Measurements from ENCODE around the gene SLCO1A2.
"Not testable (repeated sequence)": the region's sequence is repeated elsewhere in the genome, so short reads cannot be mapped to it uniquely, and the experiment has no call there.

The SLCO1A2 gene

GRCh38 chr12:21334771-21335325 lies at the start of gene SLCO1A2:
Gene SLCO1A2 (minus strand): TSS chr12:21334917. CDS start chr12:21334647, 270 bp downstream.
- DNase-seq (ENCODE audit: low read depth in 2 of 2): no peak

- no peak for DNase-seq (ENCODE audit: low read depth in 2 of 2)
These were observed 49.5 kb upstream of the SLCO1A2 start for GRCh38 chr12:21384261-21384660.

- DNase-seq (ENCODE audit: low read depth in 2 of 2): not testable (repeated sequence)
These were observed 46.6 kb upstream of the SLCO1A2 start for GRCh38 chr12:21381320-21381719.

GRCh38 chr12:21379218-21379617 lies 44.5 kb upstream of the SLCO1A2 start:
- no peak for DNase-seq (ENCODE audit: low read depth in 2 of 2)

- DNase-seq (ENCODE audit: low read depth in 2 of 2): no peak
These were observed 37.9 kb upstream of the SLCO1A2 start, which contains the start of gene IAPP for GRCh38 chr12:21372602-21373001. Gene IAPP (plus strand): TSS chr12:21372902. CDS start chr12:21373352, 450 bp downstream.

GRCh38 chr12:21370845-21371449 lies 36.2 kb upstream of the SLCO1A2 start:
- DNase-seq (ENCODE audit: low read depth in 2 of 2): no peak

GRCh38 chr12:21369141-21369980 lies 34.6 kb upstream of the SLCO1A2 start:
- no peak for DNase-seq (ENCODE audit: low read depth in 2 of 2)

- not testable (repeated sequence) for DNase-seq (ENCODE audit: low read depth in 2 of 2)
These were observed 25.9 kb upstream of the SLCO1A2 start for GRCh38 chr12:21360632-21361031.

GRCh38 chr12:21354641-21355040 lies 19.9 kb upstream of the SLCO1A2 start:
- no peak for DNase-seq (ENCODE audit: low read depth in 2 of 2)

GRCh38 chr12:21353948-21354347 lies 19.2 kb upstream of the SLCO1A2 start:
- DNase-seq (ENCODE audit: low read depth in 2 of 2): no peak

GRCh38 chr12:21353487-21353886 lies 18.8 kb upstream of the SLCO1A2 start:
- DNase-seq (ENCODE audit: low read depth in 2 of 2): no peak

- no peak for DNase-seq (ENCODE audit: low read depth in 2 of 2)
These were observed 16.3 kb upstream of the SLCO1A2 start for GRCh38 chr12:21350975-21351374.

GRCh38 chr12:21346542-21347205 lies 12.0 kb upstream of the SLCO1A2 start:
- DNase-seq (ENCODE audit: low read depth in 2 of 2): no peak

GRCh38 chr12:21343636-21344035 lies 8.9 kb upstream of the SLCO1A2 start:
- no peak for DNase-seq (ENCODE audit: low read depth in 2 of 2)

GRCh38 chr12:21341769-21342168 lies 7.1 kb upstream of the SLCO1A2 start:
- DNase-seq (ENCODE audit: low read depth in 2 of 2): no peak

- no peak for DNase-seq (ENCODE audit: low read depth in 2 of 2)
These were observed 5.7 kb upstream of the SLCO1A2 start for GRCh38 chr12:21340403-21340802.

GRCh38 chr12:21339921-21340320 lies 5.2 kb upstream of the SLCO1A2 start:
- DNase-seq (ENCODE audit: low read depth in 2 of 2): no peak

- DNase-seq (ENCODE audit: low read depth in 2 of 2): no peak
These were observed 3.4 kb upstream of the SLCO1A2 start for GRCh38 chr12:21337959-21338744.

GRCh38 chr12:21337453-21337852 lies 2.7 kb upstream of the SLCO1A2 start:
- DNase-seq (ENCODE audit: low read depth in 2 of 2): no peak

- DNase-seq (ENCODE audit: low read depth in 2 of 2): no peak
These were observed 1.9 kb upstream of the SLCO1A2 start for GRCh38 chr12:21336656-21337055.

- no peak for DNase-seq (ENCODE audit: low read depth in 2 of 2)
These were observed 3.9 kb downstream of the SLCO1A2 start for GRCh38 chr12:21330682-21331253.

Measured in stimulated activated CD8-positive, alpha-beta memory T cell treated with anti-CD3 and anti-CD28 coated beads, Interleukin-2, amount 100 ng/mL, for 1 hour (primary cell).